GM19240 (cell line): ENCODE data around the gene SSBP3.

Experiments used
- DNase-seq: peaks from one replicate; pipeline ENCODE4 v3.0.0; 2011; ENCODE audit warnings: low spot score; ENCODE audit not compliant: insufficient read length

SSBP3 gene

DNA sequence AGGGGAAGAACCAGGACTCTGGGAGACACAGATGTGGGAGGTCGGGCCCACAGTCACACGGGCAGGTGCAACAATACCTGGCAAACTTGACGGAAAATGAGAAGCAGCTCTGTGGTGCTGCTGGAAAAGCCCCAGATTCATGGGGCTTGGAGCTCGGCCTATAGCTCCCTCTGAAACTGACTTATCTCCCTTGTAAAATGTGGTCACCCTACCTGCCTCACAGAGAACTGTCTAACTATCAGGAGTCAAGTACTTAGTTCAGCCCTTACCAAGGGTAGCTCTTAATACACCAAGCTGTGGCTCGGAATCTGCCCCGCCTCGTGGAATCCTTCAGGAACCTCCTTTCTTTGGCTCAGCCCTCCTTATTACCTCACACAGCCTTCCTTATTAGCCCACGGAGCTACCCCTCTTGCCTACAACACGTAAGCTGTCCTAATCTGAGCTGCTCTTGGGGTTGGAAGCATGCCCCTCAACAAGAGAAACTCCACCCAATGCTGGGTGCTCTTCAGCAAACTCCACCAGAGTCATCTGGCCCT, 137.4 kb downstream of the SSBP3 start:
- no peak for DNase-seq

DNA sequence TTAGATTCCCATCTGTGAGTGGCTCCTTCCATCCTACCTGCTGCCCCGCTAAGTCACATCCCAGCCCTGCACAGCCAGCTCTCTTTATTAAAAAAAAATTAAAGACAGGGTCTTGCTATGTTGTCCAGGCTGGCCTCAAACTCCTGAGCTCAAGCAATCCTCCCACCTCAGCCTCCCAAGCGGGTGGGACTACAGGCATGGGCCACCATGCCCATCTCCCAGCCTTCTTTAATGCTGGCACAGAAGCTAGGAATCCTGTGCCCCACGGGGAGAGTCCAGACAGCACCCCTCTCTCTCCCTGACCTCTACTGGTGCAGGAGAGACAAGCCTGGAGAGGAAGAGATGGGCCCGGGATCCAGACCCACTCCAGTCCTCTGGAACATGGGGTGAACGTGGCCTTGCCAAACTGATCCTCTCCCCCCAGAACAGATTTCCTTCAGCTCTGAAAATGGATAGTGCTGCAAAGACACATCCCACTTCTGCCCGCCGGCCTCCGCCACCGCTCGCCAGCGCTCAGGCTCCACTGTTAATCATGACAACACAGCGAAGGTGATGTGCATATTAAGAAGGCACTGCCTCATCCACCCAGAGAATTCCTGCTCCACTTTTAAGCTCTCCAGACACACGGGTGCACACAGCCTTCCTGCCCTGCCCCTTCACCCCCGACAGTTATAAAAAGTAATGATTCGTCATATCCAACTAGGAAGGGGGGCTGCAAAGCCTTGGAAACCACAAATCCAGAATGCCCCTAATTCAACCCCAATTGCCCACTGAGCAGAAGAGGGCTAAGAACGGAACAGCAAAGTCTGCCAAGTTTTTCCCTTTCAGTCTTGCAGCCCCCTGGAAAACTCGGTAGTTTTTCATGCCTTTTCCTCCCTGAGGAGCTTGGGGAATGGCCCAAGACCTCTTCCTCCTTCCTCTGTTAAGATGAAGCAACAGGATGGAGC, 138.1 kb downstream of the SSBP3 start:
- no peak for DNase-seq

DNA sequence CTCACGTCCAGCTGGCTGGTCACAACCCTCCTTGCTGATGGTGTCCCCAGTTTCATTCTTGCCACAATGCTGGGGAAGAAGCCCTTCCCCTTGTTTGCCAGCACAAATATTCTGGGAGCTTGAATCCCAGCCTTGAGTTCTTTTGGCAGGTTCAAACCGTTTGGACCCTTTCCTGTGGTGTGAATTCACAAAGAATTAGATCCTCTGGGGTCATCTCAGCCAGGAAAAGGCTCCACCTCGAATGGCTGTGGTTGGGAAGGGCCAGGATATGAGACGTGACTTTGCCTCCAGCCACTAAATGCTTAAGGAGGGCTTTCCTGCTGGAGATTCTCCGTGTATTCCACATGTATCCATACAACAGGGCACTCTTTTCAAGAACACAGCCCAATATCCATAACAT, 139.3 kb downstream of the SSBP3 start:
- DNase-seq = no peak

DNA sequence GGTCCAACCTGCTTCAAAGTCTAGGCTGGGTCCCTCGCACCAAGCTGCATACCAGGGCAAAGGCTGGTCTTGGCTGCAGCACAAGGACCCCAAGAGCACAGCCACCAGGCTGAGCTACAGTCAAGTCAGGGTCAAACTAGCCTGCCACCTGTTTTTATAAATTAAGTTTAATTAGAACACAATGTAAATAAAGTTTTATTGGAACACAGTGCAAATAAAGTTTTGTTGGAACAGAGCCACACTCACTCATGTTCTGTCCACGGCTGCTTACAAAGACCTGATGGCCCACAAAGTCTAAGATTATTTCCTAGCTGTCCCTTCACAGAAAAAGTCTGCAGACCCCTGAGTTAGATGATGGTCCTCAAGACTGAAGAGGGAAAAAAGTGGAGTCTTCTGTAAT, 140.0 kb downstream of the SSBP3 start:
- DNase-seq = no peak

DNA sequence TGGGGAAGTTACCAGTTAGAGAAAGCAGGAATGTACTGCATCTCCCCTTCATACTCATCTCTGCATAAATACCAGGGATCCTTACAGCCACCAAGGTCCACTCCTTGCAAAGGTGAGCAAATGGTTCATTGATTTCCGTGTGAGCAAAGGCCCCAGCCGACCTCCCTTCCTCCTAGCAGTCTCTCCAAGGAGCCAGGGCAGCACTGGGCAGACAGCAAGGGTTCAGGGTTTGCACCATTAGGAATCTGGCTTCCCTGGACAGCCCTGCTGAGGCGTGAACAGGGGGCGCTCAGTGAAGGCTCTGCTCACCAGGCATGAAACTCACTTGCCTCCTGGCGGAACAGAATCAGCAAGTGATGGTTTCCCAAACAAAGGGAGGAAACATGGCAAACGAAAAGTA, 140.5 kb downstream of the SSBP3 start:
- DNase-seq = no peak

DNA sequence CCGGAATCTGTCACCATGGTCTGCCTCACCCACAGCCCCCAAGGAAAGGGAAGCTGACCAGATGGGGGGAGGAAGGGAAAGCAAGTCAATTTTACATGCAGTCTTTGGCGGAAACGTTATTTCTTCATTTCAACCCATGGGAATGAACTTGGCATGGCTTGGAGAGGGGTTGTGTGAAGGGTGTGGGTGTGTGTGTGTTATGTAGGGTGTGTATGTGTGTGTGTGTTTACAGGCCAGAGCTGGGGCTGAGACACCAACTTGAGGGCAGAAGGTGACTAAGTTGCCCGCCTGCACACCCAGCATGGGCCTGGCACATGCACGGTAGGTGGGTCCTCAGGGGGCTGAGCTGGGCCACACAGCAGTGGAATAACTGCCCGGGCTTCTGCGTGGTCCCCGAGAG, 141.1 kb downstream of the SSBP3 start:
- DNase-seq = no peak

DNA sequence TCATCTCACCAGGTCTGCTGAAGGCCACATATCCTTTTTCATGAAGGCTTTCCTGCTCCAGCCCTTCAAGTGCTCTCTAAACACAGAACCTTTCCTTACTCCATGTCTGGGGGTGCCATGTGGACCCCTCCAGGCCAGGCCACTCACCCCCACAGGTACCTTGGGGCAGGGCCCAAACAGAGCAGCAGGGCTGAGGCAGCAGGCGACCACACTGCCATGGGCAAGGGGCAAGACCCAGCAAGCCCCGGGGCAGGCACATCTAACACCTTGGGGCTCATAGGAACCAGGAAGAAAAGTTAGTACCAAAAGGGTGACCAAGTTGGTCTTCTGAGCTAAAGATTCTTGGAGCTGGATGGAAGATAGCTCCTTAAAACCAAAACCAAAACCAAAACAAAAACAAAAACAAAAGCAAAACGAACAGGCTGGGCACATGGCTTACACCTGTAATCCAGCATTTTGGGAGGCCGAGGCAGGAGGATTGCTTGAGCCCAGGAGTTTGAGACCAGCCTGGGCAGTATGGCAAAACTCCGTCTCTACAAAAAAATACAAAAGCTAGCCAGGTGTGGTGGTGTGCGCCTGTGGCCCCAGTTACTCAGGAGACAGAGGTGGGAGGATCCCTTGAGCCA, 142.5 kb downstream of the SSBP3 start:
- DNase-seq = no peak

DNA sequence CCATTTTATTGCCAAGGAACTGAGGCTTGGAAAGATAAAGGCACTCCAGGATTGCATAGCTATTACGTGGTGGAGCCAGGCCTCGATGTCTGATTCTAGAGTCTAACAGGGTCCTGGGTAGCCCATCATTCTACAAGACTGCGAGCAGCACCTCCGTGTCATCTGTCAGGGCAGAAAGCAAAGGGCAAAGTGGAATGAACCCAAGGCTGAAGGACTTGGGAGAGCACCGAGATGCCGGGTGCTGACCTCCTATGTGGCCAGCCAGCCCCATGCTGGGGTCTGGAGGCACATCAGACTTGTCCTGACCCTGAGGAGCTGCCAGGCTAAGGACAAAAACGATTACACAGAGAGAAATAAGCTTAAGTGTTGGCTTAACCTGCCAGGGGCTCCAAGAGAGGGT, 143.9 kb downstream of the SSBP3 start:
- no peak for DNase-seq

DNA sequence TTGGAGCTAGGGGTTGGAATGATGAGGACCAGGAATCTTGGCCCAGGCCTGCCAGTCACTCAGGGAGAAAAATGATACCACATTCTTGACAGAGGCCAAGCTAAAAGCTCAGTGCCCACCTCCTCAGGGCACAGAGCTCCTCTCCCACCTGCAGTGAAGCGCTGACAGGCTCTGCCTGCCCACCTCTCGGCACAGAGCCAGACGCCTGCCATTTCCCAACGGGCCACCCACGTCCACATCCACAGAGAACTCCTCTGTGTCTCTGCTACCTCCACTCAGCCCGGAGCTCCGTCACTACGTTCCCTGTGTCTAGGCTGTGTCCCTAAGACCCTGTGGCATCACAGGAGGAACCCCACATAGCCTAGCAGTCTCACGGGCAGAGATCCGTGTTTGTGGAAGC, 145.4 kb downstream of the SSBP3 start:
- DNase-seq = no peak

DNA sequence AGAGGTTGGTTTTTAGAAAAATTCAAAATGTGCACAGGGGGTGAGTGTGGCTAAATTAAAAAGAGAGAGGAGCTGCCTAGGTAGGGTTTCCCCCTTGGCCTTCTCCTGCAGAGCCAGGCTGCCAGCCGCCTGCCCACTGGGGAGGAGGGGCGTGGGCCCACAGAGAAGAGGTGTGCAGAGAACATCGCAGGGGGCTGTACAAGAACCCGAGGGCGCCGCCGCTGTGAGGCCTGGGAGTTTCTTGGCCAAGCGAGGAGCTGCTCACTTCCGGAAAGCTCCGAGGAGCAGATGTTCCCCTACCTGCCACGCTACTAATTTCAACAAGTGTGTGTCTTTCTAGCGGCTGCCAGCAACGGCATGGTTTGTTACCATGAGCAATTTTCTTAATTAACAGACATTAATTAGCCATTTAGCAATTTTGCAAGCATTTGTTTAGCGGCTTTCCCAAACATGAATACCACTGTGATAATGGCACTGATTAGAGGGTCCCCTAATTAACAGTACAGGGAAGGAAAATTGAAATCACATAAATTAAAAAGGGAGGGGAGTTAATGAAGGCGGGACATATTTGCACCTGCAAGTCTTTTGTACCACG, 146.6 kb downstream of the SSBP3 start:
- DNase-seq = no peak

DNA sequence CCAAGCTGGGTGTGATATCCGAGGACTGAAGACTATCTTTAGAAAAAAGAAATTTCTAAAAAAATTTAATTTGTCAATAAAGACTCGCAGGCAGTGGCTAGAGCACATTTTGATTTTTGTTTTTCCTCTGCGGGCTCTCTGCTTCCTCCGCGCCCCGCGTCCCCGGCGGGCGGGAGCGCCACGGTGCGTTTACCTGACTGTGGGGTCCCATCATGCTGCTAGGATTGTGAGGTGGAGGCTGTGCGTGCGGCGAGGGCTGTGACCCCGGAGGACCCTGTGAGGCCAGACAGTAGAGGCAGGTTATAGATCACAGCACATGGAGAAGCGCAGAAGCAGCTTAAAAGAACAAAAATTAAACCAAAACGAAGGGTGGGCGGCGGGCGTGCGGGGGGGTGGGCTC, 148.3 kb downstream of the SSBP3 start:
- no peak for DNase-seq

DNA sequence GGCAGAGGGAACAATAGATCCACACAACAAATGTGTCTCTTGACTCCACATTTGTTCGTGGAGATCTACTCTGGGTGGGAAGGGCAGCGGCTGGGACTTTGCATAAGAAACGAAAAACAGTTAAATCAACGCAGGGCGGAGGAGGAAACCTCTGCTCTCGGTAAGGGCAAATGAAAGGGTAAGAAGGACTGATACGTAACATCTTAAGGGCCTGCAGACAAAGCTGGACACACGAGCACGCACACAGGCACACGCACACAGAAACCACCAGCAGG, 148.9 kb downstream of the SSBP3 start:
- DNase-seq = no peak

DNA sequence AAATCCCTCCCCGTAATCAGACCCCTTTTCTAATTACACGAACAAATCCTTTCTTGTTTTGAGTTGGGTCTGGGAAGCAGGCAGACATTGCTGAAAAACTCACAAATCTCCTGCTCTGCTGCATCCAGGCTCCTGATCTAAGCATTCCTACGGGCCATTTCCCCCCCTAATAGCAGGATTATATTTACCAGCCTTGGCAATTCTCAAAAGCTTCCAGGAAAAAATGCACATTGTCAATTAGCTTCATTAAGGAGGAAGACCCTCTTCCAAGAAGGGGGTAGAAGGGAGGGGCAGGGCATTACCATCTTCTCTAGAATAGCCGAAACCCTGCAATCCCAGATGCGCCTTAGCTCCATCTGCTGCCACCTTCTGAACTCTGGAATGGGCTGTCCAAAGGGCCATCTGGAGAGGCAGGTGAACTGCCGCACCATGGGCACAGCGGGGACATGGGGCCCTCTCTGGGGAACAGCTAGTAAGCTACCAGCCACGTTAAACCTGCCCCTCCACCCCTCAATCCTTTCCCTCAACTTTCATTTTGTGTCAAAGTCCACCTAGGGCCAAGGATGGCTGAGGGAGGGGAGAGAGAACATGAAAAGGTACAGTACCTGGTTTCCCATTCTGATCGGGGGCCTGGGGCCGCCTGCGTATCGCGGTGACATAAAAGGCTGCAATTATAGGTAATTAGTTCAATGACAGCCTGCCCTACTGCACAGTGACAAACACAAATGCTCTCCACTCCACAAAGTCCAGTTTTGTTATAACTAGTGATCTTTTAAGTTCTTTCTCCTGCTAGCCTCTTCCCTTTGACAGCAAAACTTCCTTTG, 149.5 kb downstream of the SSBP3 start:
- no peak for DNase-seq

DNA sequence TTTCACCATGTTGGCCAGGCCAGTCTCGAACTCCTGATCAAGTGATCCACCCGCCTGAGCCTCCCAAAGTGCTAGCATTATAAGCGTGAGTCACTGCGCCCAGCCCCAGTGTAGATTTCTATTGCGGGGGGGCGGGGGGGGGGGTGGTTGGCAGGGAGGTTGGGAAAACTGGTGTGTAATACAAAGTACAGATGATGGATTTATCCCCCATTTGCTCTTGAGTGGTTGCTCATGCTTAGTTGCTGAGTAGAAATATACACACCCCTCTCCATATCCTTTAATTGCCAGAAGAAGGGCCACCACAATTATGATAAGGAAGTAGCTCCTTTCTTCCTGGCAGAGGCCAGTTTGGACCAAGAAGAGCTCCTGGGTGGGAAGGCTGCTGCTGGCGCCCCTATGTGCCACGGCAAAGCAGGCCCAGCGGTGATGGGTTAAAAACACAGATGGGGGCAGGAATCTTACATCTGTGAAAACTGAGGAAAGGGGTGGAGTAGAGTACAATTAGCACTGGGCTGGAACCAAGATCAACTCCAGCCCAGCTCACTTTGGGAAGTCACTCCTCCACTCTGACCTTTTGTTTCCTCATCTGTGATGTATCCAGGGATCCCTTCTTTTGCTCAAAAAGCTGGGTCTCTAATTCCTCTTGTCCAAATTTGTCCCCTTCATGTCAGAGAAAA, 151.0 kb downstream of the SSBP3 start:
- DNase-seq = no peak

DNA sequence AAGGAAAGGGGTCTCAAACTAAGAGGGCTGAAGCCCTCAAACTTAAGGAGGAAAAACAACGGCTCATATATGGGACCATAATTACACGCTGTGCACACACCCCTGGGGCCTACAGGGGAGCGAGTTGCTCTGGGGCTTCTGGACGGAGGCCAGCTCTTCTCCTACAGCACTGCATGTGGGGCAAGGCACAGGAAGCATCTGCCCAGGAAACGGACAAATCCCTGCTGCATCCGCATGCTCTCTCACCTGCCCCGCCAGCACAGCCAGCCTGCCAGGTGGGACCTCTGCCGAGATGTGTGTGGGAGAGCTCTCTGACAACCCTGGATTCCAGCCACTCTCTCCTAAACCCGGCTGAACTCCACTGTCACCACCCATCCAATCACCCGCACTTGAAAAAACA, 152.1 kb downstream of the SSBP3 start:
- no peak for DNase-seq

DNA sequence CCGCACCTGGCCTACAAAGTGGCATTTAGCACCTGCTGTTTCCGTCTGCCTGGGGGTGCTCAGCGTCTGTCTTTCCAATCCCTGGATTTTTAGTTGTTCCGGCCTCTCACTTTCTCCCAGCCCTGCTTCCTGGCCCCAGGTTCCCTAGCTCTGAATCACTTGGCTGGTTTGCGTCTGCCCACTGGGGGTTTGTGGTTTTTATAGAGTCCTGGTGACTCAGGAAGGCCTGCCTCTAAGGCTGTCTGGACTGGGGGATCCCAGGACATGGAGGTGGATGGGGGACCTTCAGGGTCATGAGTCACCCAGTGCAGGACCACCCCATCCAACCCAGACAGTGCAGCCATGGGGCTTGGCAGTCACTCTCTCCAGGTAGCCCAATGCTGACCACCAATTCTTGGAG, 152.7 kb downstream of the SSBP3 start:
- no peak for DNase-seq

DNA sequence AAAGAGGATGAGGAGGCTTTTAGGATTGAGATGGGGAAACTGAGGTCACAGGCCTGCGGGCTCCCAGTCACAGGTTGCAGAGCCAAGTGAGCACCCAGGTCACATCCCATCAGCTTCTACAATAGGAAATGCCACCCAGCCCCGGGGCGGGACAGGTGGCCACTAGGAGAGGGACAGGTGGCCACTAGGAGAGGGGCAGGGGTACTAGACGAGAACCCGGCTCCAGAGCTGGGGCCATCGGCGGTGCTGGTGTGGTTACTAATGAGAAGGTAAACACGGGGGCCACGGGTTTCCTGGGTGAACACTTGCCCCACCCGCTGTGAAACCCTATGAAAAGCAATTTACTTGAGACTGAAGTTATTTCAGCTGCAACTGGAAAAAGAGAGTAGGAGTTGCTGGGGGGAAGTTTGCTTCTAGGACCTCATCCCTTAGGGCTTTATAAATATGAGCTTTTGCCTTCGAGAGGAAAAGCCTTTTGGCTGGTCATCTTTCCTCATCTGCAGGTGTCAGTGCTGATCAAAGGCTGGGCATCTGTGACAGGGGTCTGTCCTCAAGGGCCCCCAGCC, 153.7 kb downstream of the SSBP3 start:
- no peak for DNase-seq

DNA sequence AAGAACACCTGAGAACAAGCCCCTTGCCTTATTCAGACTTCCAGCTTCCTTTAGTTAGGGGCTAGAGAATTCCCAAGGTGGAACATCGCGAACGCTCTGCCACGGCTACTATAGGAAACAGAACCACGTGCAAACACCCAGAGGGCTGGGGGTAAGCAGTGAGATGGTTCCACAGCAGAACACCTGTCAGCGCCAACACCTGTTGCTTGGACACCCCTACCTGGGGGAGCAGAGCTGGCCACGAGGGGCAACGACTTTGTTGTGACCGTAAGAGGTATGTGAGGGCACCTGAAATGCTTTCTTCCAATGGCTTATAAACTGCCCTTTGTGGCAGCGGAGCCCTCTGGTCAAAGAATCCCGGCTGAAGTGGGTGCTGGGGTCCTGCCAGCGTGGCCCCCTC, 155.5 kb downstream of the SSBP3 start:
- no peak for DNase-seq

DNA sequence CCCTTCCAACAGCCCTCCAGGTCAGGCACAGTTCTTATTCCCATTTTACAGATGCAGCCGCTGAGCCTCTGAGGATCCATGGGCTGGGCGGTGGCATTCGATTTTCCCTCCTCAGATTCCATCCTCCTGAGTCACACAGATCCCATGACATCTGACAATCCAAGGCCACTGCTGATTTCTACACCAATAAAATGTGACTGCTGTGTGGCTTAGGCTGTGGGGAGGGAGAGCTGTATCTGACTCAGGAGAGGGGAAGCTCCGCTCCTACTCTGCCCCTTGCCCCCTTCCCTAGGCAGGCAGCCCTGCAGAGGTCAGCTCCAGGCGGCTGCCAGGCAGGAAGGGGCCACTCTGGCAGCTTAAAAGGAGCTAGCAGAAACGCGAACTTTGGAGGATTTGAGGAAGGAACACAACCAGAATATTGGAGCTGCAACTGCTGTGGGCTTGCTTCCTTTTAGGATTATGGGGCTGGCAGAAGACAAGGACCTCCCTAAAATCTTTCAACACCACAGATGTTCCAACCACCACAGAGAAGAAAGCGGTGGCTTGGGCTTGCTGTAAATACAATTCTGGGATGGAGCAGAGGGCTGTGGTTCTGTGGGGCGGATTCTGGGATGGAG, 156.3 kb downstream of the SSBP3 start:
- DNase-seq = no peak

DNA sequence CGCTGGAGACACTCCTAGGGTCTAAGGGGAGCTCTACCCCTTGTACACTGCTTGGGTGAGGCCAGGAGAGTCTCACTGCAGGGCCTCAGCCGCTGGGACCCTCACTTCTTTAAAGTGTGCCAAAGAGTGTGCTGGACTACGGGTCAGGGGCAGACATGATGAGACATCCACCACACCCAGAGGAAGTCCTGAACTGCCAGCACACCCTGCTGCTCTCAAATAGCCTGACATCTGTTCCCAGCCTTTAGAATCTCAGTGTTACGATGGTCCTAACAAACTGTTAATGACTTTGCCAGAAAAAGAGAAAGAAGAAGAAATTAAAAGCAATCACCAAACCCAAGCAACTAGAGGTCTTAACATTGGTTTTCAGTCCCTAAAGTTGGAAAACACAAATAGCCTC, 157.2 kb downstream of the SSBP3 start:
- no peak for DNase-seq
